ENCODE measurements around the gene ERFL. TPM values are rescaled to one million over a fixed set of nuclear protein-coding genes. Genes with fewer than 3 reads are reported as not detected.
A peak's percentile ranks its signal among the peaks of the same experiment; 100 is the strongest.

Gene ERFL
- polyA plus RNA-seq, 1 of the 3 experiments (the other 2 are of a cell fraction) = 0.07 TPM

GRCh38 chr19:41859213-41859617 is 69.0 kb downstream of the ERFL start:
- Histone ChIP-seq H3F3A (replicated peaks; ENCODE audit: insufficient read depth) (peaks cover 9% of the 10 kb centered on the region), H3K4me2 (peak overlapping the region; percentile 88), H3K36me3 (replicated peaks in 1 of 2; ENCODE audit: control insufficient read depth in 1 of 2, insufficient read depth in 2 of 2, low read length in 1 of 2) (peaks cover 33 to 36% of the 10 kb centered on the region in 2 experiments), H3K27me3 (ENCODE audit: insufficient read depth) (peaks cover 18% of the 10 kb centered on the region; the same call in 1 of the 2 replicates), H3K4me3 (ENCODE audit: low read depth in 2 of 2, low read length in 1 of 2) (peak overlapping the region; percentile 83 to 93), H4K20me1 (ENCODE audit: insufficient read depth) (peaks cover 31% of the 10 kb centered on the region), H3K79me2 (ENCODE audit: insufficient read depth) (peaks cover 42% of the 10 kb centered on the region), H3K9me2 (no peaks in the 10 kb centered on the region), H3K9me3 (no peaks in the 10 kb centered on the region), H2AFZ (ENCODE audit: low read depth) (peak overlapping the region; percentile 81), H3K27ac (ENCODE audit: low read depth in 2 of 2, low read length in 1 of 2) (peak overlapping the region in 1 of 2 experiments; percentile 44; a peak in 2 of 4 replicates), H3K4me1 (ENCODE audit: control insufficient read depth in 1 of 2, insufficient read depth in 2 of 2, low read depth in 1 of 2, low read length in 1 of 2) (peaks cover 31 to 35% of the 10 kb centered on the region in 2 experiments), H3K9ac (peak overlapping the region; percentile 20; the same call in 1 of the 2 replicates)
- TF ChIP-seq JUND (IDR thresholded peaks at IDR 0.05) = no peak
- no peak for TF ChIP-seq MXI1 (IDR thresholded peaks at IDR 0.05; ENCODE audit: low read depth, low read length)
- peak; percentile 48 for TF ChIP-seq RAD21 (IDR thresholded peaks at IDR 0.05; ENCODE audit: low read length)
- TF ChIP-seq SMC3 (IDR thresholded peaks at IDR 0.05; ENCODE audit: low read depth, low read length) = peak; percentile 30; the same call in 1 of the 2 replicates
- no peak for TF ChIP-seq REST (IDR thresholded peaks at IDR 0.05; ENCODE audit: low read depth, low read length)
- no peak for TF ChIP-seq CHD2 (IDR thresholded peaks at IDR 0.05; ENCODE audit: low read length, partially characterized antibody)
- TF ChIP-seq POLR2AphosphoS5 (IDR thresholded peaks at IDR 0.05; ENCODE audit: low read depth, low read length) = peak; percentile 49; the same call in 1 of the 2 replicates
- no peak for TF ChIP-seq FOXJ3 (CRISPR knock-in tag; IDR thresholded peaks at IDR 0.05)
- TF ChIP-seq MAX (IDR thresholded peaks at IDR 0.05; ENCODE audit: low read depth) = no peak
- CTCF ChIA-PET = interaction anchor here (1.0 to 3.1 kb wide), 13 partner anchors 9 to 98 kb away, joined by 3 to 21 read pairs (median 4); partner anchors contain the start of genes ARHGEF1 and RABAC1
- no peak for DNase-seq
- POLR2A ChIA-PET = interaction anchor here (1.3 to 2.1 kb wide), 6 partner anchors 9 to 132 kb away, joined by 4 to 14 read pairs (median 6); partner anchors contain the start of gene RABAC1
- WGBS (ENCODE audit: low lambda C conversion rate) = 21% methylated on average over 8 of the region's 8 CpGs

Small RNA genes lying within 50 kb of the gene (small RNA-seq; reads per million reads assigned to genes)
- 0 to 0.43 (median 0) reads per million in 7 experiments for gene MIR6797

Other genes starting within 250 kb of the ERFL start
- not detected in 2 replicates for gene CEACAM7, start 240.2 kb downstream of the ERFL start, polyA plus RNA-seq (2012; rRNA removed)
- gene CEACAM5, start 219.8 kb downstream of the ERFL start, polyA plus RNA-seq (2012; rRNA removed) = not detected in 2 replicates
- gene CEACAM6, start 172.9 kb downstream of the ERFL start, polyA plus RNA-seq (2012; rRNA removed) = not detected in 2 replicates
- not detected in 2 replicates for gene CEACAM3, start 131.9 kb downstream of the ERFL start, polyA plus RNA-seq (2012; rRNA removed)
- not detected in 2 replicates for gene LYPD4, start 83.8 kb downstream of the ERFL start, polyA plus RNA-seq (2012; rRNA removed)
- gene DMRTC2, start 83.4 kb downstream of the ERFL start, polyA plus RNA-seq (2012; rRNA removed) = not detected in 2 replicates
- 2,819 and 3,310 TPM in 2 replicates for gene RPS19, start 68.2 kb downstream of the ERFL start, polyA plus RNA-seq (2012; rRNA removed)
- 0.20 and 0.31 TPM in 2 replicates for gene CD79A, start 51.2 kb downstream of the ERFL start, polyA plus RNA-seq (2012; rRNA removed)
- 67.3 and 102 TPM in 2 replicates for gene ARHGEF1, start 45.3 kb downstream of the ERFL start, polyA plus RNA-seq (2012; rRNA removed)
- 252 and 287 TPM in 2 replicates for gene RABAC1, start 30.9 kb upstream of the ERFL start, polyA plus RNA-seq (2012; rRNA removed)
- 0.75 and 0.77 TPM in 2 replicates for gene ATP1A3, start 65.8 kb upstream of the ERFL start, polyA plus RNA-seq (2012; rRNA removed)
- 0.71 and 2.4 TPM in 2 replicates for gene GRIK5, start 141.8 kb upstream of the ERFL start, polyA plus RNA-seq (2012; rRNA removed)
- 6.9 and 8.5 TPM in 2 replicates for gene ZNF574, start 147.7 kb upstream of the ERFL start, polyA plus RNA-seq (2012; rRNA removed)
- 0.15 and 0.49 TPM in 2 replicates for gene POU2F2, start 204.0 kb upstream of the ERFL start, polyA plus RNA-seq (2012; rRNA removed)